NK-92 (cell line): Measurements from ENCODE around the gene TBPL2.
"Not testable (repeated sequence)": the region's sequence is repeated elsewhere in the genome, so short reads cannot be mapped to it uniquely, and the experiment has no call there.

Experiments
- DNase-seq: peaks from one replicate; lab custom pipeline; 2025; ENCODE audit not compliant: unreplicated experiment; lab: John Stamatoyannopoulos, UW

TBPL2 gene

GRCh38 chr14:55440385-55440784 is at the start of gene TBPL2:
Gene TBPL2, minus strand, starts transcription at chr14:55440616. Its CDS starts 167 bp downstream, at chr14:55440449.
- DNase-seq = no peak

- DNase-seq = no peak
Observed at GRCh38 chr14:55488204-55488603, 47.8 kb upstream of the TBPL2 start.

GRCh38 chr14:55482936-55483605 is 42.7 kb upstream of the TBPL2 start:
- DNase-seq = no peak

- no peak for DNase-seq
Observed at GRCh38 chr14:55481769-55482168, 41.4 kb upstream of the TBPL2 start.

DNA sequence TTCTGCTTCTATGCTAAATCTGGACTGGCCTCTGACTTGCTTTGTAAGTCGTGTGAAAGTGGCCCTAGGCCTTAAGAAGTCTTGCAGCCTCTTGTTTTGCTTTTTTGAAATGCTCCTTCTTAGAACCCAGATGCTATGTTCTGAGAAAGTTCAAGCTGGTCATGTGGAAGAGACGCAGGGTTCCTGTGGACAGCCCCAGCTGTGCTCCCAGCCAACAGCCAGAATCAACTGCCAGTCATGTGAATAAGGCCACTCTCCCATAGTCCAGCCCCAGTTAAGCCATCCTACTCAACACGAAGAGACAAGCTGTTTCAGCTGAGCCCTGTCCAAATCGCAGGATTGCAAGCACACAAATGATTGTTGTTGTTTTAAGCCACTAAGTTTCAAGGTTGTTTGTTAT is 37.3 kb upstream of the TBPL2 start:
- DNase-seq = no peak

DNA sequence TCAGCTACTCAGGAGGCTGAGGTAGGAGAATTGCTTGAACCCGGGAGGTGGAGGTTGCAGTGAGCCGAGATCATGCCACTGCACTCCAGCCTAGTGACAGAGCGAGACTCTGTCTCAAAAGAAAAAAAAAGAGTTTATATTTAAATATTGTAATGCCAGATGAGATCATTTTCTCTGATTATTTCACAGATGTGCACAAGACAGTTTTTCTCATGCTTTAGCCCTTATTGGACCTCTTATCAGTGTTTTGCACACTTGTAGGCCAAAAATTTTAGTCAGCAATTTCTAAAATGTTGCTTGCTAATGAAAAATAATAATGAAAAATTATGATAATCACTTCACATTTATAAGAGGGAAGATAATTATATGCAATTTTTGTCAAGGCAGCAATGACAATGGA is 36.0 kb upstream of the TBPL2 start:
- not testable (repeated sequence) for DNase-seq

DNA sequence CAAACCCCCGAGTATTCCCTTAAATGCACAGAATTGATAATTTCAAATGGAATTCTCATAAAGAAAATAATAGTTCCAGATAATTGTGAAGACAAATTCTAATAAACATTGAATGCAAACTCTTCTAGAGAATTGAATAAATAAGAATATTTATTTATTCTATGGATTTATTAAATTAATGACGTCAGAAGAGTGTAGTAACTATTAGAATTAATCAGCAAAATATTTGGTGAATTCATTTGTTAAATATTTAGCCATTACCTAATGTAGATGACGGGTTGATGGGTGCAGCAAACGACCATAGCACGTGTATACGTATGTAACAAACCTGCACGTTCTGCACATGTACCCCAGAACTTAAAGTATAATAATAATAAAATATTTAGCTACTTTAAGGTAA is 33.4 kb upstream of the TBPL2 start:
- no peak for DNase-seq

GRCh38 chr14:55470025-55470424 is 29.6 kb upstream of the TBPL2 start:
- no peak for DNase-seq

DNA sequence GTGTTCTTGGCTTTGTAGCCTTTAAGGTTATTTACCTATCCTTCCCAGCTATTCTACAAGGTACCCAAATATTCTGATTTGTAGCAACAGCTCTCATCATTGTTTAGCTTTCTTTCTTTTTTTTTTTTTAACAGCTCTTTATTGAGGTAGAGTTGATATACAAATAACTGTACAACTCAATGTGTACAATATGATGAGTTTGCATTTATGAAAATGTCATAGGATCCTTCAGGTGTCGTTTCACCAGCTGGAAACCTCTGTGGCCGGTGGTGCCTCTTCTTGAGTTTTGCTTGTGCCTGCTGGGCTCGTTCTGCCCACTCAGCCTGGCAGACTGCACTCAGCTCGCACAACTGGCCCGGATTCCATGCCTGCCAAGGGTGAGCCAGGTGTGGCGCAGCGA is 26.9 kb upstream of the TBPL2 start:
- no peak for DNase-seq

DNA sequence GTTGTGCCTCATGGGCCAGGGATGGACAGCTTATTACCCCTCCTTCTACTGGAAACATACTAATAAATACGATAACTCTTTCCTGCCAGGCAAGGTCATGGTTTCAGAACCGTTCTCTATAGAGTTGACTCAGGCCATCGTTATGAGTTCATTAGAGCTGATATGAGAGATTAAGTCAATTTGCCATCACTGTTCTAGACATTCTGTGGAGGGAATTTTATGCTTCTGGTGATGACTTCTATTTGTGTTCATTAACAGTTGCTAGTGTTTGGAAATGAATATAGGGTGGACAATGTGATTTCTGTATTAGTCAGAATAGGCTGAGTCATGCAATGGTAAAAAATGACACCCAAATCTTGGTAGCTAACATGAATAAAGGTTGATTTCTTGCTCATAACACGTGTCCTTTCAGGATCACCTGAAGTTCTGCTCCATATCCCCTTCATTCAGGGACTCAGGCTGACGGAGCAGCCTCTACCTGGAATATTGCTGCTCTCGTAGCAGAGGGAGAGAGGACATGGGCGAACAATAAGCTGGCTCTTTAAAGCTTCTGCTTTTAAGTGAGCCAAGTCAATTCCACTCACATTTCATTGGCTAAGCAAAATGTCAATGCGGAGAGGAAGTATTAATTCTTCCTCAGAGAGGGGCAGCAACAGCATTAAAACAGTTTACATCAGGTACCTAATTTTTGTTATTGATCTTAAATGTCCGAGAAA is 18.5 kb upstream of the TBPL2 start:
- no peak for DNase-seq

GRCh38 chr14:55457496-55457895 is 17.1 kb upstream of the TBPL2 start:
- no peak for DNase-seq

GRCh38 chr14:55456411-55456810 is 16.0 kb upstream of the TBPL2 start:
- not testable (repeated sequence) for DNase-seq

DNA sequence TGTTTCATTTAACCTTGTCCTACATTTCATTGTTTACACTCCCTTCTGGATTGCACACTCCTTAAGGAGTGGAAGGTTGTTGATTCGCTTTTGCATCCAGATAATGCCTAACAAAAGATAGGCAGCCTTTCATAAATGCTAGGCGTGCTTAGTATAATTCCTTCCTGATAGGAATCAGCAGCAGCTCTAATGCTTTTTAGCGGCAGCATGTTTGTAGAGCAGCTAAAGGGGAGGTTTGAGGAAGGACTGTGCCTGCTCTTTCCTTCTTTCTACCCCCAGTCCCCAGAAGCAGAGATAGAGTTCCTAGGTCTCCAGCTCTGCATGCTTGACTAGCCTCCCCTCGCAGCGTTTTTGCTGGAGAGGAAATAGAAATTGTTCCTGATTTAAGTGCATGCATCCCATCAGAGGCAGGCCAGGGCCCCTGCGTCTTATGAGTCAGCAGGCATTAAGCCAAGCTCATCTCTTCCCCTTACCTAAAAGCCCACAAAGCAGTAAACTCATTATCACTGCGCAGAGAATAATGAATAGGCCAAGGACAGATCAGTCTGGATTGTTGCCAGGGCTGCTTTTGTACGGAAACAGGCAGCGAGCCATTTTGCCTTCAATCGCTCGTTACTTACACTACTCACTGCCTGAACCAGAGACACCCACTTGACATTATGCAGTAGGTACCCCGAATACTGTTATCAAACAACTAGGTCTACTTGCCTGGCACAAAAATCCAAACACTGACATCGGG is 14.0 kb upstream of the TBPL2 start:
- DNase-seq = no peak

- DNase-seq = no peak
Observed at GRCh38 chr14:55451950-55452349, 11.5 kb upstream of the TBPL2 start.

GRCh38 chr14:55451398-55451797 is 11.0 kb upstream of the TBPL2 start:
- DNase-seq = no peak

- DNase-seq = no peak
Observed at GRCh38 chr14:55450987-55451386, 10.6 kb upstream of the TBPL2 start.

- DNase-seq = no peak
Observed at GRCh38 chr14:55450539-55450938, 10.1 kb upstream of the TBPL2 start.

DNA sequence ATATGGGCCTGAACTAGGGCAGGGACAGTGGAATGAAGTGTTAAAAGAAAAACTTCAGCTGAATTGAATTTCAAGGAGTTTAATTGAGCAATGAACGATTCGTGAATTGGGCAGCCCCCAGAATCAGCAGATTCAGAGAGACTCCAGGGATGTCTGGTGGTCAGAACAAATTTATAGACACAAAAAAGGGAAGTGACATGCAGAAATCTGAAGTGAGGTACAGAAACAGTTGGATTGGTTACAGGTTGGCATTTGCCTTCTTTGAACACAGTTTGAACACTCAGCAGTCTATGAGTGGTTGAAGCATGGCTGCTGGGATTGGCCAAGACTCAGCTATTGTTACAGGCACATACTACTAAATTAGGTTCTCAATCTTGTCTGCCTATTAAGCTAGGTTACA is 9.7 kb upstream of the TBPL2 start:
- DNase-seq = no peak

GRCh38 chr14:55449116-55449515 is 8.7 kb upstream of the TBPL2 start:
- DNase-seq = no peak

DNA sequence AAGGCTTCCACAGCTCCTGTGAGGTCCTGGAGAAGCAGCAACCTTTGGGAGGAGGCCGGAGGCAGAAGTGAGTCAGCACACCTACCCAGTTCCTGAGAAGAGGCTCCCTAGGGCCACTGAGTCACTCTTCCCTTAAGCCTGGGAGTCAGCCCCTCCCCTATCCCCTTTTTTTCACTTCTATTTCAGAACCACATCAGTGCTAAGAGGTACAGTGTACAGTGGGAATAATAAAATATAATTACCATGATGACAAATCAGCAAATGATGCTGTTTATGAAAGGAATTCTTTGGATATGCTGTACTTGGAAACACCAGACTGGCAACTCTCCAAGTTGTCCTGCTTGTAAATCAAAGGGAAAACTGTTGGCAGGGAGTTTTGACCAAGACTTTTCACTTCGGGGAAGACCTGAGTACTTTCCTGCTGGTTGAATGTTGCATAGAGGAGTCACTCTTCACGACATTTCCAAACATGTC is 7.8 kb upstream of the TBPL2 start:
- DNase-seq = no peak

DNA sequence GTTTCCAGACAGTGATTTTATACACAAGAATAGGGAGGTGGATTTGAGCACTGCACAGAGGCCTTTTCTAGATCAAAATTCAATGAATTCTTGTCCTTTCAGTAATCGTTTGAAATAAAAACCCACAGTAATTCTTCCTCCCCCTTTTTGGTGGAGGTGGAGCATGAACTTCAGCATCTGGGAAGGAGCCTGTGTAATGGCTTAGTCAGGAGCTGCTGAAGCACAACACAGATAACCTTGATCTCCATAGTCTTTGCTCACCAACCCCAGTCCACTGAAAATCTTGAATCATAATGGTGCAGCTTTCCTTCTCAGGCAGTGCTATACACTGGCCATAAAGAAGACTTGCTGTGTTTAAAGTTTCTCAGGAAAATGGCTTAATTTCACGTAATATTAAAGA is 6.4 kb upstream of the TBPL2 start:
- no peak for DNase-seq

DNA sequence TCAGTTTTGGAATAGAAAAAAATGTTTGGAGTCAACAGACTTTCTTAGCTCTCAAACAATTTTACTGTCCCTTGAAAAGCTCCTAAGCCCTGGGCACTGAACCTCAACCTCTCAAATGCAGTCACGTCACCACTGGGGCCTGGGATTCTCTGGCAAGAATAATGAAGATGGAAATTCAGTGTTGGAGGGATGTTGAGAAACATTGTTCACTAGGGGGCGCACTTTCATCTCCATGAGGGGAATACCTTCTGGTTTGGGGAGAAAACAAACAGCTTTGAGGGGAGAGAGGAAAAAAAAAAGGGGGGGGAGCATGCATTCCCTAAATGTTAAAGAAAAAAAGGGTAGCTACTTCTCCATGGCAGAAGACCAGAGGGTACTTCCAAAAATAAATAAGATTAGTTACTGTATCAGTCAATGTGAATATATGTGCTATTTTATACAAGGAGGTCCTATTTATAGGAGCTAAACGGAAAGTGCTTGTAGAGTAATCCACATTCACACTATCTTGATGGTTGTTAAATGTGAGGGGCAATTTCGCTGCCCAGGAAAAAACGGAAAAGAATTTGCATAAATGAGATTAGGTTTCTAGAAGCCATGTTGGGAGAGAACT is 5.8 kb upstream of the TBPL2 start:
- DNase-seq = no peak
